HG02852 (cell line): ENCODE measurements around the gene LRP5.
A peak's percentile ranks its signal among the peaks of the same experiment; 100 is the strongest.
"Not testable (repeated sequence)": the region's sequence is repeated elsewhere in the genome, so short reads cannot be mapped to it uniquely, and the experiment has no call there.

Source experiments
- ATAC-seq: cut with Tn5 transposase; IDR thresholded peaks from one replicate; pipeline ENCODE4 v1.9.1; 2021; ENCODE audit warnings: mild to moderate bottlenecking, moderate library complexity; ENCODE audit not compliant: unreplicated experiment

The LRP5 gene

DNA sequence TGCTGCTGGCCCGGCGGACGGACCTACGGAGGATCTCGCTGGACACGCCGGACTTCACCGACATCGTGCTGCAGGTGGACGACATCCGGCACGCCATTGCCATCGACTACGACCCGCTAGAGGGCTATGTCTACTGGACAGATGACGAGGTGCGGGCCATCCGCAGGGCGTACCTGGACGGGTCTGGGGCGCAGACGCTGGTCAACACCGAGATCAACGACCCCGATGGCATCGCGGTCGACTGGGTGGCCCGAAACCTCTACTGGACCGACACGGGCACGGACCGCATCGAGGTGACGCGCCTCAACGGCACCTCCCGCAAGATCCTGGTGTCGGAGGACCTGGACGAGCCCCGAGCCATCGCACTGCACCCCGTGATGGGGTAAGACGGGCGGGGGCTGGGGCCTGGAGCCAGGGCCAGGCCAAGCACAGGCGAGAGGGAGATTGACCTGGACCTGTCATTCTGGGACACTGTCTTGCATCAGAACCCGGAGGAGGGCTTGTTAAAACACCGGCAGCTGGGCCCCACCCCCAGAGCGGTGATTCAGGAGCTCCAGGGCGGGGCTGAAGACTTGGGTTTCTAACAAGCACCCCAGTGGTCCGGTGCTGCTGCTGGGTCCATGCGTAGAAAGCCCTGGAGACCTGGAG, 74.1 kb downstream of the LRP5 start:
- ATAC-seq = no peak

DNA sequence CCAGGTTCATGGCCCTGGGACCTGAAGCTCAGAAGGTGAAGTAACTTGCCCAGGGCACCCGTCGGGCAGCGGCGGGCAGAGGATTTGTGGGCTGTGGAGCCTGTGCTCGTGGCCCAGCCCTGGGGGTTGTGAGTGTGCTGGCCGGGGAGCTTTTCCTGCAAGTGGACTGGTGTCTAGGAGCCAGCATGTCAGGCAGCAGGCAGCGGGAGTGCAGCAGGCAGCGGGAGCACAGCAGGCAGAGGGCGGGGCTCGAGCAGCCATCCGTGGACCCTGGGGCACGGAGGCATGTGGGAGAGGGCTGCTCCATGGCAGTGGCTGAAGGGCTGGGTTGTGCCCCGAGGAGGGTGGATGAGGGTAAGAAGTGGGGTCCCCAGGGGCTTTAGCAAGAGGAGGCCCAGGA, 75.4 kb downstream of the LRP5 start:
- ATAC-seq = no peak

DNA sequence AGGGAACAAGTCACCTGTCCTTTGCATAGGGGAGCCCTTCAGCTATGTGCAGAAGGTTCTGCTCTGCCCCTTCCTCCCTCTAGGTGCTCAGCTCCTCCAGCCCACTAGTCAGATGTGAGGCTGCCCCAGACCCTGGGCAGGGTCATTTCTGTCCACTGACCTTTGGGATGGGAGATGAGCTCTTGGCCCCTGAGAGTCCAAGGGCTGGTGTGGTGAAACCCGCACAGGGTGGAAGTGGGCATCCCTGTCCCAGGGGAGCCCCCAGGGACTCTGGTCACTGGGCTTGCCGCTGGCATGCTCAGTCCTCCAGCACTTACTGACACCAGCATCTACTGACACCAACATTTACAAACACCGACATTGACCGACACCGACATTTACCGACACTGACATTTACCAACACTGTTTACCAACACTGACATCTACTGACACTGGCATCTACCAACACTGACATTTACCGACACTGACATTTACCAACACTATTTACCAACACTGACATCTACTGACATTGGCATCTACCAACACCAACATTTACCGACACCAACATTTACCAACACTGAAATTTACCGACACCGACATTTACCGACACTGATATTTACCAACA, 76.3 kb downstream of the LRP5 start:
- ATAC-seq = no peak

DNA sequence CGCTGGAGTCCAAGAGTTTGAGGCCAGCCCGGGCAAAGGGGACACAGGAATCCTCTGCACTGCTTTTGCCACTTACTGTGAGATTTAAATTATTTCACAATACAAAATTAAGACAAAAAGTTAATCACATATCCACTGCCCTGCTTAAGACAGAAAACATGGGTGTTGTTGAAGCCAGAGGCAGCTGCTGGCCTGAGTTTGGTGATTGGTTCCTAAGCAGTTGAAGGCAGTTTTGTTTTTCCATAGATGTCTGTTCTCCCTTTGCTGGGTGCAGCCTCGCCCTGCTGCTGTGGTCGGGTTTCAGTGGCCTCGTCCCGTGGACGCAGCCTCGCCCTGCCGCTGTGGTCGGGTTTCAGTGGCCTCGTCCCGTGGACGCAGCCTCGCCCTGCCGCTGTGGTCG, 77.9 kb downstream of the LRP5 start:
- no peak for ATAC-seq

DNA sequence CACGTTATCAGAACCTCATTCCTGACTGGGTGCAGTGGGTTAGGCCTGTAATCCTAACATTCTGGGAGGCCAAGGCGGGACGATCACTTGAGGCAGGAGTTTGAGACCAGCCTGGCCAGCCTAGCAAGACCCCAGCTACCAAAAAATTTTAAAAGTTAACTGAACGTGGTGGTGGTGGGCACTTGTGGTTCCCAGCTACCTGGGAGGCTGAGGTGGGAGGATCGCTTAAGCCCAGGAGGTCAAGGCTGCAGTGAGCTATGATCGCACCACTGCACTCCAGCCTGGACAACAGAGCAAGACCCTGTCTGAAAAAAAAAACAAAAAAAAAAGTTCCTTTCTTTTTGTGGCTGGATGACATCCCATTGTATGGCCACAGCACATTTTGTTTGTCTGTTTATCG, 80.4 kb downstream of the LRP5 start:
- ATAC-seq = no peak

- ATAC-seq = no peak
Observed at GRCh38 chr11:68396516-68396915, 84.1 kb downstream of the LRP5 start.

DNA sequence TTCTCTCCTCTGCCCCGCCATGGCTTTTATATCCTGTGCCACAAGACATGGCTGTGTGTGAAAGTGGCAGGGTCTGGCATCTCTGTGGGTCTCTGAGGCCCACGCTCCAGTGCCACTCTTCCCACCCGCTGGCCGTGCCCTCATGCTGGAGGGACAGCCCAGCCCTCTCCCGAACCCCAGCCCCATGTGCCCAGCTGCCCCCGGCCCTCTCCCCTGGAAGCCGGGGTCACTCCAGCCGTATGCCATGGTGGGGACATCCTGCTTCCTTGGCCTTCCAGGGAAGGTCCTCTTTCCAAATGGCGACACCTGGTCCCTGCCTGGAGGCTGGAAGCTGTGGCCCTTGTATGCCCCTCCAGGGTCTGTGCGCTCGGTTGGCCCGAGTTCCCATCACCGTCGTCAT, 84.9 kb downstream of the LRP5 start:
- no peak for ATAC-seq

GRCh38 chr11:68398995-68399851, 86.8 kb downstream of the LRP5 start:
- no peak for ATAC-seq

DNA sequence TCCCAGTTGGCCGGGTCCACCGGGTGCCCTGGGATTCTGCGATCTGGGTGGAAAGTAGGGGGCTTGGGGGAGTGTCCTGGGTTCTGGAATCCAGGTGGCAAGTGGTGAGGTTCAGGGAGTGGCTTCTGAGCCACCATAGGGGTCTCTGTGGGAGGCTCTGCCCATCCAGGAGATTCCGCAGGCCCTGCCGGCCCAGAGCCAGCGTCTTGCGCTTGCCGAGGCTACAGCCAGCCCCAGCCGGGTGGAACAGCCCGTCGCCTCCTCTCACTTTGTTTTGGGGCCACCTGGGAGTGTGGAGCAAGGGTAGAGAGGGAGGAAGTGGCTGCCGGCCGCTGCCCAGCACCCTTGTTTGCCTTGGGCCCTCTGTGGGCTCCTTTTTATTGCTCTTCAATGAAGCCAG, 87.5 kb downstream of the LRP5 start:
- ATAC-seq = no peak

DNA sequence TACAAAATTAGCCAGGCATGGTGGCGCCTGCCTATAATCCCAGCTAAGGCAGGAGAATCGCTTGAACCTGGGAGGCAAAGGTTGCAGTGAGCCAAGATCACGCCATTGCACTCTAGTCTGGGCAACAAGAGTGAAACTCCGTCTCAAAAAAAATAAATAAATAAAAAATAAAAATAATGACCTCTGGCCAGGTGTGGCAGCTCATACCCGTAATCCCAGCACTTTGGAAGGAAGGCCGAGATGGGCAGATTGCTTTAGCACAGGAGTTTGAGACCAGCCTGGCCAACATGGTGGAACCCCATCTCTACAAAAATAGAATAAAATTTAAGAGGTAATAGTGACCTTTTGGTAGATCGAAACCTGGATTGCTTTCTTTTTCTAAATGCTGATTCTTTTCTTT, 88.2 kb downstream of the LRP5 start:
- not testable (repeated sequence) for ATAC-seq

GRCh38 chr11:68401856-68402255, 89.5 kb downstream of the LRP5 start:
- no peak for ATAC-seq

GRCh38 chr11:68402355-68403031, 90.1 kb downstream of the LRP5 start:
- no peak for ATAC-seq

DNA sequence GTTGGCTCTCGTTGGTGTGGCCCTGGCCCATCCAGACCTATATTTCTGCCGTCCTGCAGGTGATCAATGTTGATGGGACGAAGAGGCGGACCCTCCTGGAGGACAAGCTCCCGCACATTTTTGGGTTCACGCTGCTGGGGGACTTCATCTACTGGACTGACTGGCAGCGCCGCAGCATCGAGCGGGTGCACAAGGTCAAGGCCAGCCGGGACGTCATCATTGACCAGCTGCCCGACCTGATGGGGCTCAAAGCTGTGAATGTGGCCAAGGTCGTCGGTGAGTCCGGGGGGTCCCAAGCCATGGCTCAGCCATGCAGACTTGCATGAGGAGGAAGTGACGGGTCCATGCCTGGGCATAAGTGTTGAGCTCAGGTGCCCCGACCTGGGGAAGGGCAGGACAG, 91.0 kb downstream of the LRP5 start:
- ATAC-seq = no peak

GRCh38 chr11:68403831-68404230, 91.4 kb downstream of the LRP5 start:
- no peak for ATAC-seq

GRCh38 chr11:68406324-68407313, 94.2 kb downstream of the LRP5 start:
- ATAC-seq = no peak

DNA sequence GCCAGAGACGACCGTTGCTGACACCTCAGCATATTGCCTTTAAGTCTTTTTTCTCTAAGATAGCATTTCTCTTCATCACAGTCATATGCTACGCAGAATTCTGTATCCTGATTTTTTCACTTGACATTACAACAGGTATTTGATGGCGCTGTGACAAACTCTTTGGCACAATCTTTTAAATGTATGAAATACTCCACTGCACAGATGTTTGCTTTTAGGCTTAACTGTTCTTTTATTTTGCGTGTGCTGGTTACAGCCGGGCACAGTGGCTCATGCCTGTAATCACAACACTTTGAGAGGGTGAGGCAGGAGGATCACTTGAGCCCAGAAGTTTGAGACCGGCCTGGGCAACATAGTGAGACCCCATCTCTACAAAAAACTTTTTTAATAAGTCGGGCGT, 96.1 kb downstream of the LRP5 start:
- ATAC-seq = no peak

- no peak for ATAC-seq
Observed at GRCh38 chr11:68409748-68410344, 97.5 kb downstream of the LRP5 start.

DNA sequence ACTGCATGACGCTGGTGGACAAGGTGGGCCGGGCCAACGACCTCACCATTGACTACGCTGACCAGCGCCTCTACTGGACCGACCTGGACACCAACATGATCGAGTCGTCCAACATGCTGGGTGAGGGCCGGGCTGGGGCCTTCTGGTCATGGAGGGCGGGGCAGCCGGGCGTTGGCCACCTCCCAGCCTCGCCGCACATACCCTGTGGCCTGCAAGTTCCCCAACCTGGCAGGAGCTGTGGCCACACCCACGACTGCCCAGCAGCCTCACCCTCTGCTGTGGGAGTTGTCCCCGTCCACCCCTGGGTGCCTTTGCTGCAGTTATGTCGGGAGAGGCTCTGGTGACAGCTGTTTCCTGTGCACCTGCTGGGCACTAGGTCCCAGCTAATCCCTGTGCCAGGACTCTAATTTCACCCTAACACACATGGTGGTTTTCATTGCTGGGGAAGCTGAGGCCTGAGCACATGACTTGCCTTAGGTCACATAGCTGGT, 99.2 kb downstream of the LRP5 start:
- ATAC-seq = no peak

DNA sequence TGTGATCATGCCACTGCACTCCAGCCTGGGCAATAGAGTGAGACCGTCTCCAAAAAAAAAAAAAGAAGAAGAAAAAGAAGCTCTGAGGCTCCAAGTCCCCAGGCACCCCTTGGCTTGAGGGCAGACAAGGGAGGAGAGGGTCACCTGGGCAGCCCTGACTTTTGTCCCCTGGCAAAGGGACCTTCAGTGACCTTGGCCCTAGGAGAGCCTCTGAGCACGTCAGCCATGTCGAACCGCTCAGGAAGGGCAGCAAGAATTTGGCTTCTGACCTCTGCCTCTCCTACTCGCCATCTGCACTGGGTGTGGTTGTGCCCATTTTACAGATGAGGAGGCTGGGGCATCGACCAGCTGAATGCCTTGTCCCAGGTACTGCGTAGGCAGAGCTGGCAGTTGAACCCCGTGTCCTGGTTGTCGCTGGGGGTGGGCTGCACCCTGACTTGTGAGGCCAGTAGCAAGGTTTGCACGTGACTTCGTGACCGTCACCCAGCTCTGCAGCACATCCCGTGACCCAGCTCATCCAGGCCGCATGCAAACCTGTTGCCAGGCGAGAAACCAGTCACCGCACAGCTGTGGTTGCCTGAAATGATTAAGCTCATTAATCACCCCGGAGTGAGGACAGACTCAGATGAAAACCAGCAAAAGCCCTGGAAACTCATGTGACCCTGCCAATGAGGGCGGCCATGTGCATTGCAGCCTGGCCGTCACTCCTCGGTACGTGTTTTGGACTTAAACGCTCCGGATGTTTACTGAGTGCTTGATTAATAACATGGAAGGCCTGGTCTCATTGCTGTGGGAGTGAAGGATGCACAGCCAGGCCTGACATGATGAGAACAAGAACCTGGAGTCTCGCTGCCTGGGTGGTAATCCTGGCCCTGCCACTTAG, 100.4 kb downstream of the LRP5 start:
- ATAC-seq = peak; percentile 56
